GM12878 (cell line): ENCODE results near the gene PTGR2. TPM values are rescaled to one million over a fixed set of nuclear protein-coding genes. Genes with fewer than 3 reads are reported as not detected.

Experiments
- ATAC-seq: fragments of 200-7000 bp; cut with Tn5 transposase; 3 replicates; pipeline ENCODE4 v1.9.1; 2020; ENCODE audit warnings: mild to moderate bottlenecking, moderate library complexity
- BruUV-seq: library from RNA; stranded (reverse); fragments of 400-500 nt; replicated peaks from 2 replicates; lab custom pipeline; 2021; lab: Mats Ljungman, UMichigan
- CTCF ChIA-PET: fragments of 300-600 bp; sonication (Branson Sonifier 250); formaldehyde crosslinking; extraction: SDS; loops from one replicate; lab custom pipeline; 2021; ENCODE audit warnings: inconsistent platforms; lab: Yijun Ruan, JAX
- POLR2A ChIA-PET: fragments of 350-600 bp; formaldehyde crosslinking; extraction: SDS; loops from one replicate; lab custom pipeline; 2021; ENCODE audit warnings: inconsistent platforms; lab: Charles Lee
- RAD21 ChIA-PET: fragments of 300-600 bp; sonication (Branson Sonifier 250); formaldehyde crosslinking; loops from one replicate; lab custom pipeline; 2023; ENCODE audit warnings: antibody characterized with exemption; ENCODE audit not compliant: unreplicated experiment; lab: Charles Lee
- SMC1A ChIA-PET: fragments of 300-600 bp; sonication (Branson Sonifier 250); formaldehyde crosslinking; loops from one replicate; lab custom pipeline; 2023; ENCODE audit not compliant: unreplicated experiment, uncharacterized antibody; lab: Charles Lee
- DNase-seq: peaks from one replicate; pipeline ENCODE4 v3.0.0-alpha.2; 2011; ENCODE audit warnings: low read depth, low spot score
- FAIRE-seq: peaks from 3 replicates; lab custom pipeline; 2011; peaks lifted over from hg19 to GRCh38; lab: Jason Lieb, UNC
- H2AFZ ChIP-seq: 2 replicates; pipeline ENCODE4 v1.6.0; 2011; ENCODE audit warnings: low read depth, low read length, control low read depth; ENCODE audit not compliant: control insufficient read depth
- H3K27ac ChIP-seq: 2 replicates; pipeline ENCODE4 v1.5.1; 2011; ENCODE audit warnings: control low read depth; ENCODE audit not compliant: control insufficient read depth, insufficient read depth
- H3K27me3 ChIP-seq, 2 experiments: replicated peaks in 1 of 2; 2 replicates each; pipeline versions ENCODE4 v1.6.0 to v1.6.1; 2011; ENCODE audit warnings: low read length in 1 of 2; ENCODE audit not compliant: control insufficient read depth in 2 of 2, insufficient read depth in 2 of 2
- H3K36me3 ChIP-seq, 2 experiments: 2 replicates each; pipeline ENCODE4 v1.5.1; 2011; ENCODE audit warnings: low read length in 1 of 2; ENCODE audit not compliant: control insufficient read depth in 2 of 2, insufficient read depth in 2 of 2
- H3K4me1 ChIP-seq: 2 replicates; pipeline ENCODE4 v1.6.1; 2011; ENCODE audit warnings: mild to moderate bottlenecking, low read length, moderate library complexity, mixed read lengths; ENCODE audit not compliant: control insufficient read depth, insufficient read depth
- H3K4me2 ChIP-seq: 2 replicates; pipeline ENCODE4 v1.6.0; 2011; ENCODE audit warnings: control low read depth; ENCODE audit not compliant: control insufficient read depth, insufficient read depth
- H3K4me3 ChIP-seq: fragments of 200-600 bp; sonication (generic); 2 replicates; pipeline ENCODE4 v1.5.1; 2016
- H3K79me2 ChIP-seq: 2 replicates; pipeline ENCODE4 v1.6.0; 2011; ENCODE audit warnings: low read length; ENCODE audit not compliant: control insufficient read depth, insufficient read depth
- H3K9ac ChIP-seq: 2 replicates; pipeline ENCODE4 v1.8.0; 2011; ENCODE audit warnings: low read length, control low read depth, mixed read lengths; ENCODE audit not compliant: control insufficient read depth, insufficient read depth
- H3K9me3 ChIP-seq: replicated peaks from 3 replicates; pipeline ENCODE4 v1.5.1; 2011; ENCODE audit warnings: mild to moderate bottlenecking, low read length; ENCODE audit not compliant: control insufficient read depth, insufficient read depth
- H4K20me1 ChIP-seq: 2 replicates; pipeline ENCODE4 v1.6.0; 2011; ENCODE audit not compliant: control insufficient read depth, insufficient read depth
- ASH2L ChIP-seq: fragments of 300-600, 200-600 bp; sonication (generic); IDR thresholded peaks from 2 replicates; pipeline ENCODE4 v1.6.1; 2017; ENCODE audit warnings: low read depth, mild to moderate bottlenecking, borderline replicate concordance
- IKZF2 ChIP-seq, 2 experiments: fragments of 450-650 bp; IDR thresholded peaks; 2 replicates each; pipeline ENCODE4 v1.6.1; 2017; ENCODE audit warnings: mild to moderate bottlenecking in 2 of 2, moderate library complexity in 2 of 2
- RB1 ChIP-seq: fragments of 450-650 bp; formaldehyde crosslinking; IDR thresholded peaks from 2 replicates; pipeline ENCODE4 v1.6.1; 2017; ENCODE audit warnings: mild to moderate bottlenecking, borderline replicate concordance
- SUZ12 ChIP-seq: fragments of 200-600 bp; sonication (generic); IDR thresholded peaks from one replicate; pipeline ENCODE4 v1.6.1; 2018; ENCODE audit warnings: antibody characterized with exemption, mild to moderate bottlenecking; ENCODE audit not compliant: unreplicated experiment
- ZBTB4 ChIP-seq: fragments of 450-650 bp; formaldehyde crosslinking; IDR thresholded peaks from 2 replicates; pipeline ENCODE4 v1.4.0; 2022; ENCODE audit warnings: mild to moderate bottlenecking, moderate library complexity
- WGBS: methylation state at CpG from one replicate; pipeline ENCODE4 v1.1.6; 2016; ENCODE audit warnings: low lambda C conversion rate; ENCODE audit not compliant: insufficient replicate concordance, insufficient coverage; ENCODE audit errors: missing lambda C conversion rate; 5-methylcytosine and 5-hydroxymethylcytosine counted together
- in situ Hi-C: fragments of 300-500 bp; cut with MboI; formaldehyde crosslinking; loops from 9 replicates; pipeline ENCODE4 v1.14.3; 2018; ENCODE audit warnings: mixed read lengths
- intact Hi-C: fragments of 100-400 bp; cut with micrococcal nuclease; formaldehyde crosslinking; loops from one replicate; pipeline ENCODE4 v1.14.2; 2022; ENCODE audit not compliant: unreplicated experiment
- polyA plus RNA-seq, 11 experiments: library from polyadenylated mRNA; depleted of rRNA in 4 of 11; unstranded in 6 of 11; stranded (reverse) in 5 of 11; fragments of >200 nt; fragmentation: Nextera tagmentation in 4 of 11; fragmentation: Illumina TruSeq in 1 of 11; extraction: Ambion mirVana in 4 of 11; extraction: Trizol in 1 of 11; gene quantifications; 1 replicate in 1 of 11; 2 replicates in 10 of 11; pipeline versions ENCODE4 v1.2.1 to v1.2.3, GENCODE V29; 2011 to 2016; ENCODE audit warnings: inconsistent platforms in 2 of 11, missing spikeins in 2 of 11, low read depth in 1 of 11
- total RNA-seq, 4 experiments: library from RNA; depleted of rRNA in 3 of 4; stranded (reverse); fragments of >200 nt in 3 of 4; fragmentation: Illumina TruSeq in 1 of 4; extraction: Trizol in 1 of 4; gene quantifications; 2 replicates each; pipeline versions ENCODE4 v1.2.1 to v1.2.3, GENCODE V29; 2013 to 2021
- TF ChIP-seq, protein P1 (sequence below): IDR thresholded peaks from 2 replicates; pipeline ENCODE4 v1.6.1; 2011; ENCODE audit warnings: borderline replicate concordance, low read depth, mild to moderate bottlenecking, moderate library complexity, low read length; ENCODE audit not compliant: insufficient read depth, poor library complexity, severe bottlenecking
- TF ChIP-seq, protein P2 (sequence below): fragments of 150-350 bp; IDR thresholded peaks from 2 replicates; pipeline ENCODE4 v1.6.1; 2016; ENCODE audit warnings: low read depth, low read length

The PTGR2 gene
- total and polyA plus RNA-seq, 10 of the 15 experiments (the other 5 are each of a cell fraction or from before 2014, with no cell fraction given) = 3.3 to 12.8 (median 8.4) TPM

GRCh38 chr14:73842851-73843250 is 8.8 kb upstream of the PTGR2 start:
- no peak for ATAC-seq
- Histone ChIP-seq H3K9me3 (no peaks in the 10 kb centered on the region; the same call in 2 of the 3 replicates), H3K79me2 (no peaks in the 10 kb centered on the region), H3K27me3 (no peaks in the 10 kb centered on the region), H3K27ac (no peak overlapping the region), H2AFZ (no peak overlapping the region), H3K9ac (no peak overlapping the region), H3K36me3 (no peaks in the 10 kb centered on the region), H3K4me1 (no peaks in the 10 kb centered on the region), H3K4me2 (no peak overlapping the region), H3K4me3 (no peak overlapping the region), H4K20me1 (no peaks in the 10 kb centered on the region)
- 93% methylated on average over 2 of the region's 2 CpGs for WGBS
- ChIA-PET POLR2A (interaction anchor here (0.7 kb wide), 1 partner anchor 13 kb away, joined by 5 read pairs; no protein-coding TSS in a partner anchor), RAD21 (no interaction called here), SMC1A (interaction anchor here (1.1 to 1.2 kb wide), 2 partner anchors 8 to 109 kb away, joined by 3 read pairs; partner anchors contain the start of gene PTGR2), CTCF (interaction anchor here (1.4 to 1.5 kb wide), 2 partner anchors 11 to 253 kb away, joined by 3 read pairs; no protein-coding TSS in a partner anchor)
- TF ChIP-seq RB1 = no peak
- TF ChIP-seq, protein P1, sequence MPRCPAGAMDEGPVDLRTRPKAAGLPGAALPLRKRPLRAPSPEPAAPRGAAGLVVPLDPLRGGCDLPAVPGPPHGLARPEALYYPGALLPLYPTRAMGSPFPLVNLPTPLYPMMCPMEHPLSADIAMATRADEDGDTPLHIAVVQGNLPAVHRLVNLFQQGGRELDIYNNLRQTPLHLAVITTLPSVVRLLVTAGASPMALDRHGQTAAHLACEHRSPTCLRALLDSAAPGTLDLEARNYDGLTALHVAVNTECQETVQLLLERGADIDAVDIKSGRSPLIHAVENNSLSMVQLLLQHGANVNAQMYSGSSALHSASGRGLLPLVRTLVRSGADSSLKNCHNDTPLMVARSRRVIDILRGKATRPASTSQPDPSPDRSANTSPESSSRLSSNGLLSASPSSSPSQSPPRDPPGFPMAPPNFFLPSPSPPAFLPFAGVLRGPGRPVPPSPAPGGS = no peak
- no TSS peak for BruUV-seq
- FAIRE-seq = no peak
- DNase-seq = no peak
- intact Hi-C loops = no loop called here
- in situ Hi-C loops = no loop called here

GRCh38 chr14:73843296-73843695 is 8.3 kb upstream of the PTGR2 start:
- H3K4me3 ChIP-seq = no peak overlapping the region
- no peak for DNase-seq
- H3K9ac ChIP-seq = no peak overlapping the region
- ChIA-PET SMC1A (interaction anchor here (1.2 to 1.8 kb wide), 2 partner anchors 10 to 114 kb away, joined by 3 to 4 read pairs; no protein-coding TSS in a partner anchor), RAD21 (no interaction called here), CTCF (interaction anchor here (1.4 kb wide), 1 partner anchor 9 kb away, joined by 4 read pairs; no protein-coding TSS in a partner anchor), POLR2A (no interaction called here)
- intact Hi-C loops (no loop called here), in situ Hi-C loops (no loop called here)
- no peak for FAIRE-seq
- H4K20me1 ChIP-seq = no peaks in the 10 kb centered on the region
- WGBS = 33% methylated on average over 1 of the region's 2 CpGs
- H3K4me2 ChIP-seq = no peak overlapping the region
- no peaks in the 10 kb centered on the region; the same call in 2 of the 3 replicates for H3K9me3 ChIP-seq
- no peaks in the 10 kb centered on the region for H3K36me3 ChIP-seq
- no peak overlapping the region for H2AFZ ChIP-seq
- TF ChIP-seq IKZF2 (IDR thresholded peaks at IDR 0.05) (no peak), ASH2L (no peak), ZBTB4 (CRISPR knock-in tag) (no peak), SUZ12 (no peak)
- TF ChIP-seq, protein P2, sequence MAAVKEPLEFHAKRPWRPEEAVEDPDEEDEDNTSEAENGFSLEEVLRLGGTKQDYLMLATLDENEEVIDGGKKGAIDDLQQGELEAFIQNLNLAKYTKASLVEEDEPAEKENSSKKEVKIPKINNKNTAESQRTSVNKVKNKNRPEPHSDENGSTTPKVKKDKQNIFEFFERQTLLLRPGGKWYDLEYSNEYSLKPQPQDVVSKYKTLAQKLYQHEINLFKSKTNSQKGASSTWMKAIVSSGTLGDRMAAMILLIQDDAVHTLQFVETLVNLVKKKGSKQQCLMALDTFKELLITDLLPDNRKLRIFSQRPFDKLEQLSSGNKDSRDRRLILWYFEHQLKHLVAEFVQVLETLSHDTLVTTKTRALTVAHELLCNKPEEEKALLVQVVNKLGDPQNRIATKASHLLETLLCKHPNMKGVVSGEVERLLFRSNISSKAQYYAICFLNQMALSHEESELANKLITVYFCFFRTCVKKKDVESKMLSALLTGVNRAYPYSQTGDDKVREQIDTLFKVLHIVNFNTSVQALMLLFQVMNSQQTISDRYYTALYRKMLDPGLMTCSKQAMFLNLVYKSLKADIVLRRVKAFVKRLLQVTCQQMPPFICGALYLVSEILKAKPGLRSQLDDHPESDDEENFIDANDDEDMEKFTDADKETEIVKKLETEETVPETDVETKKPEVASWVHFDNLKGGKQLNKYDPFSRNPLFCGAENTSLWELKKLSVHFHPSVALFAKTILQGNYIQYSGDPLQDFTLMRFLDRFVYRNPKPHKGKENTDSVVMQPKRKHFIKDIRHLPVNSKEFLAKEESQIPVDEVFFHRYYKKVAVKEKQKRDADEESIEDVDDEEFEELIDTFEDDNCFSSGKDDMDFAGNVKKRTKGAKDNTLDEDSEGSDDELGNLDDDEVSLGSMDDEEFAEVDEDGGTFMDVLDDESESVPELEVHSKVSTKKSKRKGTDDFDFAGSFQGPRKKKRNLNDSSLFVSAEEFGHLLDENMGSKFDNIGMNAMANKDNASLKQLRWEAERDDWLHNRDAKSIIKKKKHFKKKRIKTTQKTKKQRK = no peak
- ATAC-seq = no peak
- H3K4me1 ChIP-seq = no peaks in the 10 kb centered on the region
- no peak overlapping the region for H3K27ac ChIP-seq
- H3K79me2 ChIP-seq = no peaks in the 10 kb centered on the region
- no peaks in the 10 kb centered on the region for H3K27me3 ChIP-seq
- no TSS peak for BruUV-seq
